Measurements from ENCODE around the gene CLDND1. TPM values are rescaled to one million over a fixed set of nuclear protein-coding genes. Genes with fewer than 3 reads are reported as not detected.

The CLDND1 gene
- total and polyA plus RNA-seq, 2 experiments from 2014 or later, result 59.8 to 92.7 TPM

- no peaks in the 10 kb centered on the region for H3K9me2 ChIP-seq (ENCODE audit: insufficient read depth)
- no peaks in the 10 kb centered on the region for H3K4me1 ChIP-seq (ENCODE audit: insufficient read depth)
- no peaks in the 10 kb centered on the region for H3K36me3 ChIP-seq (ENCODE audit: insufficient read depth)
- no peaks in the 10 kb centered on the region for H3K36me3 Mint-ChIP-seq (ENCODE audit: low read depth)
- H3K27ac Mint-ChIP-seq, result no peak overlapping the region
- no peaks in the 10 kb centered on the region for H4K20me1 ChIP-seq (replicated peaks; ENCODE audit: insufficient read depth)
- ATAC-seq (no peak), DNase-seq (ENCODE audit: low spot score) (no peak)
- no peaks in the 10 kb centered on the region for H3K27me3 ChIP-seq (ENCODE audit: insufficient read depth)
- no peak overlapping the region for H3K4me2 ChIP-seq
- no peaks in the 10 kb centered on the region for H3K4me1 Mint-ChIP-seq
- H3K4me3 Mint-ChIP-seq, result no peak overlapping the region
- H3K9me3 Mint-ChIP-seq, result no peaks in the 10 kb centered on the region
- no peak overlapping the region for H3K27ac ChIP-seq (ENCODE audit: low read depth)
- no peaks in the 10 kb centered on the region for H3K79me2 ChIP-seq (replicated peaks; ENCODE audit: insufficient read depth)
- no peaks in the 10 kb centered on the region for H3F3A ChIP-seq (replicated peaks; ENCODE audit: low read depth)
- no peak overlapping the region for H2AFZ ChIP-seq
- no peak for TF ChIP-seq EZH2phosphoT487 (IDR thresholded peaks at IDR 0.05; ENCODE audit: unreplicated experiment)
- no peak for TF ChIP-seq ZNF331 (CRISPR knock-in tag; IDR thresholded peaks at IDR 0.05; ENCODE audit: low read depth)
- no peak for TF ChIP-seq EZH2 (IDR thresholded peaks at IDR 0.05; ENCODE audit: low read depth, unreplicated experiment)
- TF ChIP-seq JUNB (IDR thresholded peaks at IDR 0.05; ENCODE audit: unreplicated experiment), result no peak
- TF ChIP-seq CTCF (conservative IDR thresholded peaks at IDR 0.05; ENCODE audit: low read depth in 2 of 2), result no peak
- TF ChIP-seq REST (IDR thresholded peaks at IDR 0.05; ENCODE audit: unreplicated experiment), result no peak
- TF ChIP-seq CREB1 (CRISPR knock-in tag; IDR thresholded peaks at IDR 0.05; ENCODE audit: low read depth), result no peak
- TF ChIP-seq NANOG (IDR thresholded peaks at IDR 0.05; ENCODE audit: borderline replicate concordance), result no peak
- TF ChIP-seq POLR2AphosphoS5 (IDR thresholded peaks at IDR 0.05; ENCODE audit: low read depth), result no peak
- no peak for TF ChIP-seq ETS1 (IDR thresholded peaks at IDR 0.05)
- no peak for TF ChIP-seq ZNF114 (CRISPR knock-in tag; IDR thresholded peaks at IDR 0.05)
- no peak for TF ChIP-seq STAT1 (IDR thresholded peaks at IDR 0.05; ENCODE audit: unreplicated experiment)
- TF ChIP-seq ZNF462 (CRISPR knock-in tag; IDR thresholded peaks at IDR 0.05), result no peak
- H3K4me3 ChIP-seq, result no peak overlapping the region
- H3K27me3 Mint-ChIP-seq (ENCODE audit: insufficient read depth, low read depth, poor library complexity), result no peaks in the 10 kb centered on the region
These were observed 22.7 kb downstream of the CLDND1 start for GRCh38 chr3:98500019-98500418.

All from GM23338 (cell line).